Endometrial microvascular endothelial cells (primary cell): ENCODE results near the gene CPED1. TPM values are rescaled to one million over a fixed set of nuclear protein-coding genes. Genes with fewer than 3 reads are reported as not detected.

Experiments used
- in situ Hi-C: cut with HindIII; loops from 2 replicates; pipeline ENCODE4 v1.10.0; 2017; ENCODE audit warnings: low sequenced_read_pairs, low pct_unique_long_range_greater_than_20kb; ENCODE audit errors: inconsistent ontology term
- total RNA-seq: library from RNA; depleted of rRNA; stranded (reverse); fragments of >200 nt; gene quantifications from one replicate; pipeline ENCODE4 v1.2.3, GENCODE V29; 2015; ENCODE audit errors: inconsistent ontology term

Gene CPED1
- total RNA-seq, 1 donor from 2014 or later = 4.9 TPM

DNA sequence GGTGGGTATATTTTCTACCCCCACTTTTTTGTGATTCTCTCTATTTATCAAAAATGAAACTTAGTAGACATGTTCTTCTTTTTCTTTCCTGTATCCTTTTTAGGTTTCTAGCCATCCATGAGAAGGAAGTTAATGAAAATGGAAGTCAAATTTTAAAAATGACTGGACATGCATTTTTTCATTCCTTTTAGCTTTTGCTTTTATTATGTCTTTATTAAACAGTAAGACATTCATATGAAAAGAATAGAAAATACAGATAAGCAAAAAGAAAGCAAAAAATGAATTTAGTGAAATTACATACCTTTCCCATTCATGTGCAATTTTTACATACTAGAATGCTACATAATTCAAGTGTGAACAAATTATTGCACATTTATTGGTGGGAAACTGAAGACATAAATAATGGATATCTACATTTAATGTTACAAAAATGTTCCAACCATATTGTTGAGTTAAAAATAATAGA, 88.7 kb downstream of the CPED1 start:
- in situ Hi-C loops = no loop called here

DNA sequence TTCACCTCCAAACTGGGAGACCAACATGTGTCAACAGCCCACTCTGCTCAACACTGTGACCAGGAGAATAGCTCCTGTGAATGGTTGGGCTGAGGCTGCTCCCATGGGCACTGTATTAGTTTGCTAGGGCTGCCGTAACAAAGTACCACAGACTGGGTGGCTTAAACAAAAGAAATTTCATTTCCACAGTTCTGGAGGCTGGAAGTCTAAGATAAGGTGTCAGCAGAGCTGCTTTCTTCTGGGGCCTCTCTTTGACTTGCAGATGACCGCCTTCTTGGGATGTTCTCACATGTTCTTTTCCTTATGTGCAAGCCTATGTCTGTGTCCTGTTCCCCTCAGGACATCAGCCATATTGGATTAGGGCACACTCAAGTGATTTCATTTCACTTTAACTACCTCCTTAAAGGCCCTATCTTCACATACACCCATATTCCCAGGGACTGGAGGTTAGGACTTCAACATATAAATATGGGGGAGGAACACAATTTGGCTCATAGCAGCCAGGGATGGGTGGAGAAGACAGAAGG, 90.3 kb downstream of the CPED1 start:
- in situ Hi-C loops = no loop called here

DNA sequence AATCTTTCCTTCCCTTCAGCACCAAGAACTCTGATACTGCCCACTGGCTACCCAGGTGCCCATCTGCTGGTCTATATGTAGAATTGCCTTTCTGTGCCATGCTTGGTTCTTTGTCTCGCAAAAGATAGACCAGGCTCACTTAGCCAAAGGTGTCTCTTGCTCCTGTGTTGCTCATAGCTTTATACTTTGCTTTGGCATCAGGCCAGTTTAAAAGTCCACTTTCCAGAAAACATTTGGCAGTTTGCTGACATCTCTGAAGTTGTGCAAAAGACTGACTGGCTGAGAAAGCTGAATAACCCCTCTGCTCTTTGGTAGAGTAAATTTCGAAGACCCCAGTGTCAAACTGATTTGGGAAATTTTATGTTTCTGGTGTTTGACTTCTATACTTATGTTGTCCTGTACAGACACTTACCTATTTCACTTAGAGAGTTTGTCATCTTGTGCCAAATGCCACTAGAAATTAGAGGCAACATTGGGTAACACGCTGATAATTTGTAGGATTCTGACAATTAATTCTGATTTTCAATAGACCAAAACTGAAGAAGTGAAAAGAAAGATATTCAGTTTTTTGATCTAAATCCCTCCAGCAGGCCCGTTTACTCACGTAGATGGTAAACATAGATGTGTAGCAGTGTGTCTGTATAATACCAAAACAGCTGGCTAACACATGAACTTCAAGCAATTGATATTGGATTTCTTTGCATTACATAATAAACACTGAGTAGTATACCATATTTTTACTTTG, 91.1 kb downstream of the CPED1 start:
- in situ Hi-C loops = no loop called here

DNA sequence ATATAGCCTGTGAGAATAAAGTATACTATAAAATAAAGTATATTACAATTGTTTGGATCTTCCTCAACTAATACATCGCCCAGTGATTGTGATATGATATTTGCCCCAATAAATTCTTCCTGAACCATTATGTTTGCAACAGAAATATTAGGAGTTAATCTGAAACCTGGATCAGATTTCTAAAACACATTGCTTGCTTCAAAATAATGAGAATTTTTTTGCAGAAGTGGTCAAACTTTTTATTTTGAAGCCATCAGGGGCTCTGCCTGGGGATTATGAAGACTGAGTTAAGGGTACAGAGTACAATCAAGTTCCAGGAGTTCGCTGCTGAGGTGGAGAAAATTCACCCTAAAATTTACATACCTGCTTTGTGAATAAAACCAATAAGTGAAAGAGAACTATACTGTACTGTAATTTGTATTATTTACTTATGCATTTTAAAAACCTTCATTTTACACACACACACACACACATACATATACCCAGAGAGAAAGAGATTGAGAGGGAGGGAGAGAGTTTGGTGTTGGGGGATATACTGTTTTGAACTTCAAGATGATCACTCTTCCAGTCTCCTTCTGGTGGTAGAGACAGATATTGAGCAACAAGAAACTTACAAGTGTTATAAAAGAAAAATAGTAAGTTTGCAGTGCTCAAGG, 91.9 kb downstream of the CPED1 start:
- in situ Hi-C loops = no loop called here

DNA sequence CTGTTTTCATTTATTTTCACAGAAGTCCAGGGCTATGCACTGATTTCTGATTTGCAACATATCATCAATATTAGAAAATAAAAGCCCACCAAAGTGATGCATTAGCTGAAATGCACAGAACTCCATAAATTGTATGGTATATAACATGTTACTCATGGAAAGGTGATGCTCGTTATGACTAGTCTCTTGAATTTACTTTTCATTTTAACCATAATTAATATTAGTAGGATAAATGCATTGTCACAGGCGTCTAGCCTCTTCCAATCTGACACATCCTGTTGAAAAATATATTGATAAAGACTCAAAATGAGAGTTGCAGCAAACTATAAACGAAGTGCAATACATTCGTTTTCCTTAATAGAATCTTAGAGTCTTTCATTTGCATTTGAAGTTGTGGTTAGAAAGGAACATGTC, 92.4 kb downstream of the CPED1 start:
- in situ Hi-C loops = no loop called here

DNA sequence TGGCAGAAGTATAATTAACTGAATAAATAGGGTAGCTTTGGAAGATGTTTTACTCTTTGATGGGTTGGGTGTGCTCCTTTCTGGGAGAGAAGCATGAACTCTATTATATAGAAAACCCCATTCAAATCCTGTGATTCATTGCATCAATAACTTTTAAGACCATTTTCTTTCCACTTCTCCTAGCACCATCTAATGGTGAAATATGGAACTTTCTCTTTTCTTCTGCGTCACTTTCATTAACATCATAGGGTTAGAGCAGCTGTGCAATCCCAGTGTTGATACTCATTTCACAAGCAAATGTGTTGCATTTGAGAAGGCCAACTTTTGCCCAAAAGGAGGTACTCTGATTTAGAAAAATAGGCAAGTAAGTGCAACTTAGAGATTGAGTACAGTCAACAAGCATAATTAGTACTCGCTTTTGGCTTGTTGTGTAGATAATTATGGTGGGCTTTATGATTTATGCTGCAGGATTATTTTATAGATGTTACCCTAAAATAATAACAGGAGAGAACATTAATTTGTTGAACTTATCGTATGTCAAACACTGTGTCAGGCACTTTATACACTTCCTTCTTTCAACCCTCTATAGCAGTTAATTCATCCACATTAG, 92.9 kb downstream of the CPED1 start:
- in situ Hi-C loops = no loop called here

DNA sequence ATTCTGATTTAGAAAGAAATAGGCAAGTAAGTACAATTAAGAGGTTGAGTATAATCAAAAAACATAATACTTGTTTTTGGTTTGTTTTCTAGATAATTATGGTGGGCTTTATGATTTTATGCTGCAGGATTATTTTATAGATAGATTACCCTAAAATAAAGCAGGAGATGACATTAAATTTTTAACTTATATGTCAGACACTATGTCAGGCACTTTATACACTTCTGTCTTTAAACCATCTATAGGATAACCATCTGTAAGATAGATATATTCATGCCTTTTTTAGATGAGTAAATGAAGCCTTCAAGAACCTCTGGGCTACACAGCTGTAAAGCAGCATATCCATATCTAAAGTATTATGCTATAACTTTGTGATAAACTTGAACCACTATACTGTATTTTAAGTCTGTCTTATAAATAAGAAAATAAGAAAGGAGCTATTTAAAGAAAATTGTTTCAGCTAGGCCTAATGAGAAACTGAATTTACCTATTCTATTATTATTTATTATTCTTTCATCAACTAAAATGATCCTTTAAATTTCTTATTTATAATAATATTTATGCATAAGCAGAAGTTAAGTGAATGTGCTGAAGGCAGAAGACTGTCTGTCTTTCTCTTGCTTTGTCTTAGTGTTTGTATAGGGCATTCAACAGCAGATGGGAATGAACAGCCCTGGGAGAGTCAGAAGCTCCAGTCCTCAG, 94.0 kb downstream of the CPED1 start:
- in situ Hi-C loops = no loop called here

DNA sequence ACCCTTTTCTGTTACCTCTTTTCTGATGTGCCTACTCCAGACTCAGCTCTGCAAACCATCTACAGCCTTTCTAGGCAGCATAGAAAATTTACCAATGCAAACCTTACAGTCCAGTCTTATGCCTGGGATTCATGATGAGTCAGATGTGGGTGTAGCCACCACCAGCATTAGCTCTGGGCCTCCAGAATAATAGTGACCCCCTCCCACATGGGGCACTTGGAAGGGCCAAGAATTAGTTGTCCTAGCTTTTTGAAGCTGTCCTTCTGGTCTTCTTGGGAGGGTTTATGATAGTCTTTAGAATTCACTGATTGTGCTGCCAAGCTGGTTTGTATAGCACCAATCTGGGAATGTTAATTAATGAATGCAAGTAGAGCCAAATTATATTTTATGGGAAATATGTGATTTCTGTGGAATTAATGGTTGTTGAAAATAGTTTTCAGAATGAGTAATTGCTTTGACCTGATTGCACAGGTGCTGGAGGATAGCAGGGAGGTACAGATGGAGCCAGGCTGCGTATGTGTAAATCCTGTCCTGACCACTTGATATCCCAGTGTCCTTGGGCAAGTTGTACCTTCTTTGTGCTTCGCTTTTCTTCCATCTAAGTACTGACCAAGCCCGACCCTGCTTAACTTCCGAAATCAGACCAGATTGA, 94.8 kb downstream of the CPED1 start:
- in situ Hi-C loops = no loop called here

DNA sequence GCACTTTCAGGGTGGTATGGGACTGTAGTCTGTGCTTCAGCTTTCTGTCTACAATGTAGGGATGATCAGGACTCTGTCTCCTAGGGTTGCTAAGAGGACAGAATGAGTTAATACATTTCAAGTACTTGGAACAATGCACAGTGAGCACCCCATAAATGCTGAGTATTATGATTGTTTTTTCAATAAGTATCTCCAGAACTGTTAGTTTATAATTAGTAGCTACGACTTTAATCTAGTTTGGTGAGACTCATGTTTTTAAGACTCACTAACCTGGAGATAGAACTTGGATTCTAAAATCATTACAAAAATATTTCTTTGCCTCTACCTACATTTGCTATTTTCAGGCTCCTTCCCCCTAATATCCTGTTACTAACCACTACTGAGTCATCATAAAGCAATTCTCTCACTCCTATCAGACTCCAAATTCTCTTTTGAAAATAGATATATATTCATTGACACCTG, 95.3 kb downstream of the CPED1 start:
- in situ Hi-C loops = no loop called here

DNA sequence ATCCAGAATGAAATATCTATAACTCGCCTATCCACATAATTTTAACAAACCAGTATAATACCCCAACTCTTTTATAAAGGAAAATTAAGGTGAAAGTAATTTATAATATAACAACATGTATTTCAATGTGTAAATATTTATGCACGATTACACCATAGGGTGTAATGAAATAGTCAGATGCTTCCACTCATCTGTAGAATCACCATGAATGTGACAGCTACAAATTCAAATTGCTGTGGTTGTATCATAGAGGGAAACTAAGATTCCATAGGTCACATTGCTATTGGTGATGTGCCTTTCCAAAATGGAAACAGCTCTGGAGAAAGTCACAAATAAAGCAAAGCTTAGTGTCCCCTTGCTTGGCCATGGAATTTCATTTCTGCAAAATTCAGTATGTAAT, 95.7 kb downstream of the CPED1 start:
- in situ Hi-C loops = no loop called here

DNA sequence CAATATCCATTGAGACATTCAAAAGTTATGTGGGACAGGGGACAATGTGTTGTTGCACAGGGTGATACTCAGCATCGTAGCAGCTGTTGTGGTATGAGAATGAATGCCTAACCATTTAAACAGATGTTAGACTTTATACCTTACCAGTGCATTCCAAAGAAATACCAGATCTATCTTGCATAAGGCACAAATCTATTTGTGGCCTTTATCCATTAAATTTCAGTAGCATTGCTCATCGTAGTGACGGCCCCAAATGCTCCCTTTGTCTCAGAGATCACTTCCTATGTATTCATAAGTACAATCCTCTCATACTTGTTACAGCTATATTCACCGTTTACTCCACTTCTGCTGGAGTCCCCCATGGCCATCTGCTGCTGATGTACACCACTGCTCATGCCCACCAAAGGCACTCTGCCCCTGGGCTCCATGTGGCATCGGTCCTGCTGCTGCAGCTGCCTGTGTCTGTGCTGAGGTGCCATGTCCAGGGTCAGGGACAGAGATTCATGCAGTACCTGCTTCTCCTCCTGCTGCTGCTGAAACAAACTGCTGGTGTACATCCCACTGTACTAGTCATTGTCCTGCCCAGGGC, 96.3 kb downstream of the CPED1 start:
- in situ Hi-C loops = no loop called here

DNA sequence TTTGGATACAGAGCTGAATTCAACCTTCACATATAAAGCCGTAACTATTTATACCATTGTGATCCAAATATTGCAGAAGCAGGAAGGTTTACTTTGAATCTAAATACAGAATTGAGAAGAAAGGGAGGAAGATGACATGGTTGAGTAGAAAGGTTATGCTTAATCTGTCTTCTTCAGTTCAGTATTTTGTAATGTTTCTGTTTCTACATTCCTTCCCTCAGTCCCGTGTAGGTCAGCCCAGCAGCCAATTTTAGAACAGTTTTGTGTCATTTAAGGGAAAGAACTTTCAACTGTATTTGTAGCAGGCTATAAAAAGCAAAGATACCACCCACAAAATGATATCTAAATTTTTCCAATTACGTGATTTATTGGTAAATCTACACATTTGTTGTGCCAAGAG, 97.4 kb downstream of the CPED1 start:
- in situ Hi-C loops = no loop called here

DNA sequence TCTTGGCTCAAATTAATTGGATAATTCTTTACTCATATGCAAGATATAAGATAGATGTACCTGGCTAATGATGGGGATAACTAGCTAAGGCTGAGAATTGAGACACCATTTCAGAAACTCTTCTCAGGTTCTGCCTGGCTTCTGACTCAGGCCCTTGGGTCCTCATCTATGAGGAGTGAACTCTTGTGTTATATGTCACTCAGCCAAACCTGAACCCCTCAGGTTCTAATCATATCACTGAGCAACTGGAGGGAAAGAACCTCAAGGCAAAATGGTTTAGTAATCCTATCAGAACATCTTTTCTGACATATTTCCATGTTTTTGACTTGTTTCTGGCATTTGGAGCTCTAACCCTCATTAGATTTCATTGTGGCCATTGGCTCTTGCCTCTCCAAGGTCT, 100.4 kb downstream of the CPED1 start:
- in situ Hi-C loops = no loop called here

DNA sequence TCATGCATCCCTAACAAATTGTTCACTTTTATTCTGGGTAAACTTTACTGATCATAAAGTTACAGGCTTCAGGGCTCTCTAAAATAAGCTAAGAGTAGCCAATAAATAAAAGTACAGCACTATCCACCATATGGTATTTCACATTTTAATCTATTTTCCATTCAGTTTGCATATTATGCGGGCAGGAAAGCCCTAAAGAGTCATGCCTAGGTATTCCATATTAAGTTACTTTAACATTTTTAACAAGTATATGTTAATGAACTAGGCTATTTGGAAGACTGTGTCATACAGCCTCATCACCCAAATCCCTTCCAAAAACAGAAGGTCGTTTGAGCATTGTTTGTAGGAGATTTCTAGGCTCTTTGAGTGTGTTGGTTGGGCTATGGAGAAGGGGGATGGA, 106.3 kb downstream of the CPED1 start:
- in situ Hi-C loops = no loop called here

DNA sequence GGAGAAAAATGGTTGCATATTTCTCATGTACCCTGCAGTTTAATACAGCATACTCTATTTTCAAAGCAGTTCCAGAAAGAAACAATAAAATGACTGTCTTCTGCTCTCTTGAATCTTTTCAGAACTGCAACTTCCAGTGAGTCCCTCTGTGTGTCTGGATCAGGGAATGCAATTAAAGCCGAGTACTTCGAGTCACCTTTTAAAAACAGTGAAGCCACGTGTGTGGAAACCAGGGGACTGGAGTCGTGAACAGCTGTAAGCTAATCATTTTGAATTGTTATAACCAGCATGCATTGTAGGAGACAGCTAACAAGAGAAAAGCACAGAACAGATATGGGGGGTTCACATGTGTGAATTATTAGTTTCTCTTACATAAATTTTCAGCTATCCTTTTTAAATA, 109.1 kb downstream of the CPED1 start:
- in situ Hi-C loops = no loop called here

DNA sequence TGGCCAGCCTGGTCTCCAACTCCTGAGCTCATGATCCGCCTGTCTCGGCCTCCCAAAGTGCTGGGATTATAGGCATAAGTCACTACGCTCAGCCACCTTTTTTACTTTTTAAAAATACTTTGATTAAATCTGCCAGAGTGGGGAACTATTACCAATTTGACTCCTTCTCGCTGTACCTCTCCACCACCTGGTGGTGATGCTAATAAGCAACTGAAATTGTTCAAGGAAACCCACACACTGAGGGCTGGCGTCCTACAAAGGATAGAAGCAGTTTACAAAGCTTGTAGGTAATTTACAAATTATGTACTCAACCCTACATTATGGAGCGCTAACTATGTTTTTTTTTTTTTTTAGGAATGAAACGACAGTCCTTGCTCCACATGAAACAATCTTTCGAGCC, 111.1 kb downstream of the CPED1 start:
- in situ Hi-C loops = no loop called here

DNA sequence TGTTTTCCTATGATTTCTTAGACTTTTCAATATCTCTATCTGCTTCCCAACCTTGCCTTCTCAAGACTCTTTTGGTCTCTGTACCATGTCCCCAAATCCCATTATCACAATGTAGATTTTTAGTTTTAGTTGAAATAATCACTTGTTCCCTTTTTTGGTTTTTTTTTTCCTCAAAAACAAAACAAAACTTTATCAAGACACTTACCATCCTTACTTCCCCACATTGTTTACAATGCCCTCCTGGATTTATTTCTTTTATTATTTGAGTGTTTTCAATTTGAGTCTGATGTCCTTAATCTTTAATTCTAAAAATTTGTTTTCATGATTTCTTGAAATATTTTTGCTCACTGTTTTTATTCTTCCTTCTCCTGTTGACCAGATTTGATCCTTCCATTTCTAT, 112.6 kb downstream of the CPED1 start:
- in situ Hi-C loops = no loop called here

DNA sequence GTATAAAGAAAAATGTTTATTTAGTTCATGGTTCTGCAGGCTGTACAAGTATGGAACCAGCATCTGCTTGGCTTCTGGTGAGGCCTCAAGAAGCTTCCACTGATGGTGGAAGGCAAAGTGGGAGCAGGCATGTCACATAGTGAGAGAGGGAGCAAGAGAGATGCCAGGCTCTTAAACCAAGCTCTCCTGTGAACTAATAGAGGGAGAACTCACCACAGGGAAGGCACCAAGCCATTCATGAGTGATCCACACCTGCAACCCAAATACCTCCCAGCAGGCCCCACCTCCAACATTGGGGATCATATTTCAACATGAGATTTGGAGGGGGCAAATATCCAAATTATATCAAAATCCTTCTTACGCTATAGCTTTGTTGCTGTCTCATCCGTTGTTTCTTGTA, 113.1 kb downstream of the CPED1 start:
- in situ Hi-C loops = no loop called here
